Cardiac septum (tissue), 1 donor: ENCODE measurements around the gene TMPRSS9. TPM values are rescaled to one million over a fixed set of nuclear protein-coding genes. Genes with fewer than 3 reads are reported as not detected.
"Not testable (repeated sequence)": the region's sequence is repeated elsewhere in the genome, so short reads cannot be mapped to it uniquely, and the experiment has no call there.

ENCODE experiments used
- DNase-seq: peaks from one replicate; pipeline ENCODE4 v3.0.0-alpha.2; 2020; ENCODE audit warnings: low spot score
- intact Hi-C: fragments of 100-400 bp; cut with DNase I; formaldehyde crosslinking; loops from one replicate; pipeline ENCODE4 v1.14.0; 2022
- total RNA-seq: library from RNA; stranded (reverse); fragmentation: NEBNext Ultra II Directional; extraction: Animal tissue kit (Norgen Biotek cat#: 25700); gene quantifications from one replicate; pipeline ENCODE4 v1.2.1, GENCODE V29; 2021
- donor health status: DM: no; HTN: no; CAD: no.

The TMPRSS9 gene
- total RNA-seq, 1 donor from 2014 or later, result not detected

- intact Hi-C loops, result no loop called here
- no peak for DNase-seq
Measured at GRCh38 chr19:2444251-2445002, 84.4 kb downstream of the TMPRSS9 start.

GRCh38 chr19:2446381-2446780, 86.3 kb downstream of the TMPRSS9 start:
- intact Hi-C loops, result no loop called here
- no peak for DNase-seq

- DNase-seq, result no peak
- intact Hi-C loops, result no loop called here
Measured at GRCh38 chr19:2449019-2449418, 89.0 kb downstream of the TMPRSS9 start.

GRCh38 chr19:2451138-2451537, 91.1 kb downstream of the TMPRSS9 start:
- DNase-seq, result no peak
- intact Hi-C loops, result no loop called here

- DNase-seq, result no peak
- intact Hi-C loops, result no loop called here
Measured at GRCh38 chr19:2451741-2452140, 91.7 kb downstream of the TMPRSS9 start.

- DNase-seq, result no peak
- intact Hi-C loops, result loop anchor here (2.0 kb wide), 1 partner anchor 27 kb away; the partner anchor contains the start of gene TIMM13
Measured at GRCh38 chr19:2453431-2454025, 93.5 kb downstream of the TMPRSS9 start.

GRCh38 chr19:2454199-2454961, 94.3 kb downstream of the TMPRSS9 start:
- intact Hi-C loops, result loop anchor here (2.0 kb wide), 1 partner anchor 28 kb away; the partner anchor contains the start of gene TIMM13
- no peak for DNase-seq

- intact Hi-C loops, result loop anchor here (2.0 kb wide), 1 partner anchor 28 kb away; the partner anchor contains the start of gene TIMM13
- DNase-seq, result no peak
Measured at GRCh38 chr19:2454962-2455850, 95.1 kb downstream of the TMPRSS9 start.

- intact Hi-C loops, result loop anchor here (2.0 kb wide), 1 partner anchor 29 kb away; the partner anchor contains the start of gene TIMM13
- no peak for DNase-seq
Measured at GRCh38 chr19:2455851-2456570, 95.9 kb downstream of the TMPRSS9 start.

GRCh38 chr19:2457394-2458037, 97.5 kb downstream of the TMPRSS9 start:
- DNase-seq, result no peak
- intact Hi-C loops, result no loop called here

- DNase-seq, result no peak
- intact Hi-C loops, result no loop called here
Measured at GRCh38 chr19:2458054-2458453, 98.0 kb downstream of the TMPRSS9 start.

GRCh38 chr19:2458776-2459175, 98.7 kb downstream of the TMPRSS9 start:
- intact Hi-C loops, result not testable (repeated sequence)

GRCh38 chr19:2460245-2460644, 100.2 kb downstream of the TMPRSS9 start:
- intact Hi-C loops, result no loop called here
- DNase-seq, result no peak

More at GRCh38 chr19:2458776-2459175, 98.7 kb downstream of the TMPRSS9 start:
- not testable (repeated sequence) for DNase-seq

- intact Hi-C loops, result loop anchor here (2.0 kb wide), 1 partner anchor 35 kb away; the partner anchor contains the start of gene TIMM13
- no peak for DNase-seq
Measured at GRCh38 chr19:2461751-2462634, 101.9 kb downstream of the TMPRSS9 start.

- peak; percentile 87 for DNase-seq
- intact Hi-C loops, result loop anchor here (2.0 kb wide), 1 partner anchor 36 kb away; the partner anchor contains the start of gene TIMM13
Measured at GRCh38 chr19:2462635-2463421, 102.8 kb downstream of the TMPRSS9 start.

GRCh38 chr19:2463694-2464093, 103.6 kb downstream of the TMPRSS9 start:
- not testable (repeated sequence) for DNase-seq
- intact Hi-C loops, result loop anchor here (2.0 kb wide), 1 partner anchor 37 kb away; the partner anchor contains the start of gene TIMM13
